ENCODE data around the gene ST3GAL2.

DNA sequence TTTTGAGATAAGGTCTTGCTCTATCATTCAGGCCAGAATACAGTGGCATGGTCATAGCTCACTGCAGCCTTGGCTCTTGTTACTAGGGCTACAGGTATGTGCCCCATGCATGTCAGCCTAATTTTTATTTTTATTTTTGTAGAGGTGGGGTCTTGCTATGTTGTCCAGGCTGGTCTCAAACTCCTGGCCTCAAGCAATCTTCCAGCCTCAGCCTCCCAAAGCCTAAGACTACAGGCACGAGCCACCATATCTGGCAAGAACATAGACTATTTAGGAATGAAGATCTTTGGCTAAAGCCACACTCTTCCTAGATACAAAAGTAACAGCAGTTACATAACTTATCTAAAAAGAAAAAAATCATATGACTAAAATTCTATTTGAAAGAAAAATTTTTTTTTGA is 107.8 kb downstream of the ST3GAL2 start:
- TF ChIP-seq, protein P1, sequence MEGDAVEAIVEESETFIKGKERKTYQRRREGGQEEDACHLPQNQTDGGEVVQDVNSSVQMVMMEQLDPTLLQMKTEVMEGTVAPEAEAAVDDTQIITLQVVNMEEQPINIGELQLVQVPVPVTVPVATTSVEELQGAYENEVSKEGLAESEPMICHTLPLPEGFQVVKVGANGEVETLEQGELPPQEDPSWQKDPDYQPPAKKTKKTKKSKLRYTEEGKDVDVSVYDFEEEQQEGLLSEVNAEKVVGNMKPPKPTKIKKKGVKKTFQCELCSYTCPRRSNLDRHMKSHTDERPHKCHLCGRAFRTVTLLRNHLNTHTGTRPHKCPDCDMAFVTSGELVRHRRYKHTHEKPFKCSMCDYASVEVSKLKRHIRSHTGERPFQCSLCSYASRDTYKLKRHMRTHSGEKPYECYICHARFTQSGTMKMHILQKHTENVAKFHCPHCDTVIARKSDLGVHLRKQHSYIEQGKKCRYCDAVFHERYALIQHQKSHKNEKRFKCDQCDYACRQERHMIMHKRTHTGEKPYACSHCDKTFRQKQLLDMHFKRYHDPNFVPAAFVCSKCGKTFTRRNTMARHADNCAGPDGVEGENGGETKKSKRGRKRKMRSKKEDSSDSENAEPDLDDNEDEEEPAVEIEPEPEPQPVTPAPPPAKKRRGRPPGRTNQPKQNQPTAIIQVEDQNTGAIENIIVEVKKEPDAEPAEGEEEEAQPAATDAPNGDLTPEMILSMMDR (IDR thresholded peaks at IDR 0.05; ENCODE audit: low read depth, low read length): no peak
- no peak for TF ChIP-seq POLR2A (IDR thresholded peaks at IDR 0.05; ENCODE audit: extremely low read depth, insufficient read length)
- TF ChIP-seq MYC (IDR thresholded peaks at IDR 0.05; ENCODE audit: low read depth, low read length): no peak

All from NB4 (cell line).